Measurements from ENCODE around the gene OR6K6. TPM values are rescaled to one million over a fixed set of nuclear protein-coding genes. Genes with fewer than 3 reads are reported as not detected.

OR6K6 gene
- total RNA-seq, 1 experiment from 2014 or later = not detected

DNA sequence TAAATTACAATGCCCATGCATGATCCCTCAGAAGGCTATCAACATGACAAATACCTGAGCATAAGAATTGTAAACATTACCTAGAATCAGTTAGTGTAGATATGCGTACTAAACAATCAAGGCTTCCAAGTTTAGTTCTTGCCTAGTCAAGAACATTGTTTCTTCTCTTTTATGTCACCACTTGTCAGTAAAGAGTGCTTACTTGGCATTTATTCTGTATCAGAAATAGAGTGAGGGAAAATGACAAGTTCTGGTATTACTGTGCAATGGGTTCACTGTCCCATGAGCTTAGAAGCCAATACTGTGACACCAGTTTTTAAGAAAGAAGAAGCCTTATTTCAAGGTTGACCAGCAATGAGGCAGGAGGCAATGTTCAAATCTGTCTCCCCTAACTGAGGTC is 49.2 kb downstream of the OR6K6 start:
- H3K4me1 Mint-ChIP-seq (ENCODE audit: insufficient read depth, unreplicated experiment) = no peaks in the 10 kb centered on the region
- intact Hi-C loops (cut with micrococcal nuclease) = no loop called here
- peaks cover 85% of the 10 kb centered on the region for H3K27me3 Mint-ChIP-seq (ENCODE audit: insufficient read depth, unreplicated experiment)
- no peaks in the 10 kb centered on the region for H3K36me3 Mint-ChIP-seq (ENCODE audit: insufficient read depth, unreplicated experiment)
- TF ChIP-seq, protein P1, sequence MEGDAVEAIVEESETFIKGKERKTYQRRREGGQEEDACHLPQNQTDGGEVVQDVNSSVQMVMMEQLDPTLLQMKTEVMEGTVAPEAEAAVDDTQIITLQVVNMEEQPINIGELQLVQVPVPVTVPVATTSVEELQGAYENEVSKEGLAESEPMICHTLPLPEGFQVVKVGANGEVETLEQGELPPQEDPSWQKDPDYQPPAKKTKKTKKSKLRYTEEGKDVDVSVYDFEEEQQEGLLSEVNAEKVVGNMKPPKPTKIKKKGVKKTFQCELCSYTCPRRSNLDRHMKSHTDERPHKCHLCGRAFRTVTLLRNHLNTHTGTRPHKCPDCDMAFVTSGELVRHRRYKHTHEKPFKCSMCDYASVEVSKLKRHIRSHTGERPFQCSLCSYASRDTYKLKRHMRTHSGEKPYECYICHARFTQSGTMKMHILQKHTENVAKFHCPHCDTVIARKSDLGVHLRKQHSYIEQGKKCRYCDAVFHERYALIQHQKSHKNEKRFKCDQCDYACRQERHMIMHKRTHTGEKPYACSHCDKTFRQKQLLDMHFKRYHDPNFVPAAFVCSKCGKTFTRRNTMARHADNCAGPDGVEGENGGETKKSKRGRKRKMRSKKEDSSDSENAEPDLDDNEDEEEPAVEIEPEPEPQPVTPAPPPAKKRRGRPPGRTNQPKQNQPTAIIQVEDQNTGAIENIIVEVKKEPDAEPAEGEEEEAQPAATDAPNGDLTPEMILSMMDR (IDR thresholded peaks at IDR 0.05; ENCODE audit: unreplicated experiment) = no peak
- BruUV-seq (replicated peaks) = no TSS peak
- H3K9me3 Mint-ChIP-seq (ENCODE audit: unreplicated experiment) = no peaks in the 10 kb centered on the region
- POLR2A ChIA-PET = no interaction called here
- H3K4me3 Mint-ChIP-seq (ENCODE audit: unreplicated experiment) = no peak overlapping the region
- CTCF ChIA-PET = no interaction called here
- no peak overlapping the region for H3K27ac Mint-ChIP-seq (ENCODE audit: low read depth, unreplicated experiment)
- DNase-seq (ENCODE audit: unreplicated experiment) = no peak

Other genes starting within 250 kb of the OR6K6 start
- gene OR6Y1, start 200.3 kb upstream of the OR6K6 start, total RNA-seq (2022) = not detected in 2 replicates
- not detected in 2 replicates for gene OR6P1, start 184.1 kb upstream of the OR6K6 start, total RNA-seq (2022)
- not detected in 2 replicates for gene OR10X1, start 174.8 kb upstream of the OR6K6 start, total RNA-seq (2022)
- gene OR10Z1, start 149.5 kb upstream of the OR6K6 start, total RNA-seq (2022) = not detected in 2 replicates
- not detected in 2 replicates for gene SPTA1, start 68.0 kb upstream of the OR6K6 start, total RNA-seq (2022)
- not detected in 2 replicates for gene OR6K2, start 54.1 kb upstream of the OR6K6 start, total RNA-seq (2022)
- not detected in 2 replicates for gene OR6K3, start 34.0 kb upstream of the OR6K6 start, total RNA-seq (2022)
- gene OR6N1, start 17.5 kb downstream of the OR6K6 start, total RNA-seq (2022) = not detected in 2 replicates
- not detected in 2 replicates for gene OR6N2, start 26.5 kb downstream of the OR6K6 start, total RNA-seq (2022)
- gene MNDA, start 76.6 kb downstream of the OR6K6 start, total RNA-seq (2022) = not detected in 2 replicates
- gene PYHIN1, start 176.8 kb downstream of the OR6K6 start, total RNA-seq (2022) = 0.44 TPM in 1 of 2 replicates, not detected in the other

Data from MCF 10A (cell line).